NT2/D1 (cell line): ENCODE results near the gene CD63.

ENCODE experiments used
- DNase-seq: peaks from one replicate; pipeline ENCODE4 v3.0.0-alpha.2; 2011; ENCODE audit warnings: low read depth, low spot score
- H3K27me3 ChIP-seq: 2 replicates; pipeline ENCODE4 v1.6.0; 2011; ENCODE audit warnings: mild to moderate bottlenecking; ENCODE audit not compliant: insufficient read length, insufficient read depth
- H3K36me3 ChIP-seq: 2 replicates; pipeline ENCODE4 v1.6.1; 2011; ENCODE audit warnings: mild to moderate bottlenecking, low read length, mixed read lengths; ENCODE audit not compliant: insufficient read depth, insufficient read length
- H3K4me1 ChIP-seq: 2 replicates; pipeline ENCODE4 v1.5.1; 2011; ENCODE audit not compliant: insufficient read depth, insufficient read length
- H3K4me3 ChIP-seq: 2 replicates; pipeline ENCODE4 v1.5.1; 2011; ENCODE audit warnings: low read depth; ENCODE audit not compliant: insufficient read length
- H3K9ac ChIP-seq: 2 replicates; pipeline ENCODE4 v1.6.0; 2011; ENCODE audit warnings: low read depth; ENCODE audit not compliant: insufficient read length
- H3K9me3 ChIP-seq: 2 replicates; pipeline ENCODE4 v1.5.1; 2011; ENCODE audit warnings: mild to moderate bottlenecking, low read length; ENCODE audit not compliant: insufficient read depth
- SUZ12 ChIP-seq: IDR thresholded peaks from 2 replicates; pipeline ENCODE4 v1.6.1; 2011; ENCODE audit not compliant: insufficient read length, insufficient read depth; ENCODE audit errors: extremely low read depth
- YY1 ChIP-seq: IDR thresholded peaks from 2 replicates; pipeline ENCODE4 v1.6.1; 2011; ENCODE audit not compliant: insufficient read length, insufficient read depth
- ZNF274 ChIP-seq: IDR thresholded peaks from 2 replicates; pipeline ENCODE4 v1.6.1; 2011; ENCODE audit warnings: mild to moderate bottlenecking, low read depth, low read length

Gene CD63

GRCh38 chr12:55729819-55730818, 1.3 kb upstream of the CD63 start:
- Histone ChIP-seq H3K4me3 (peak overlapping the region; percentile 92), H3K36me3 (peaks cover 38% of the 10 kb centered on the region), H3K4me1 (peaks cover 15% of the 10 kb centered on the region), H3K27me3 (no peaks in the 10 kb centered on the region), H3K9me3 (no peaks in the 10 kb centered on the region), H3K9ac (peak overlapping the region; percentile 98)
- no peak for DNase-seq
- no peak for TF ChIP-seq SUZ12
- no peak for TF ChIP-seq ZNF274
- no peak for TF ChIP-seq YY1

- Histone ChIP-seq H3K9me3 (no peaks in the 10 kb centered on the region), H3K4me3 (peak overlapping the region; percentile 92), H3K4me1 (peaks cover 18% of the 10 kb centered on the region), H3K36me3 (peaks cover 55% of the 10 kb centered on the region), H3K27me3 (no peaks in the 10 kb centered on the region), H3K9ac (peak overlapping the region; percentile 95)
- TF ChIP-seq ZNF274 (no peak), YY1 (no peak), SUZ12 (no peak)
- no peak for DNase-seq
Observed at GRCh38 chr12:55728186-55728938, 447 bp downstream of the CD63 start.

- H3K9ac ChIP-seq, result peak overlapping the region; percentile 95
- no peaks in the 10 kb centered on the region for H3K9me3 ChIP-seq
- no peaks in the 10 kb centered on the region for H3K27me3 ChIP-seq
- no peak for DNase-seq
- H3K4me3 ChIP-seq, result peak overlapping the region; percentile 92
- TF ChIP-seq YY1, result no peak
- peaks cover 62% of the 10 kb centered on the region for H3K36me3 ChIP-seq
- H3K4me1 ChIP-seq, result peaks cover 15% of the 10 kb centered on the region
Observed at GRCh38 chr12:55727643-55728185, 1.1 kb downstream of the CD63 start.

- H3K9ac ChIP-seq, result peak overlapping the region; percentile 95
- TF ChIP-seq SUZ12 (no peak), ZNF274 (no peak), YY1 (no peak)
- no peak for DNase-seq
- H3K4me3 ChIP-seq, result peak overlapping the region; percentile 92
- no peaks in the 10 kb centered on the region for H3K27me3 ChIP-seq
- H3K36me3 ChIP-seq, result peaks cover 56% of the 10 kb centered on the region
- H3K4me1 ChIP-seq, result peaks cover 12% of the 10 kb centered on the region
- H3K9me3 ChIP-seq, result no peaks in the 10 kb centered on the region
Observed at GRCh38 chr12:55726971-55727370, 1.8 kb downstream of the CD63 start.

- H3K27me3 ChIP-seq, result no peaks in the 10 kb centered on the region
- no peak overlapping the region for H3K4me3 ChIP-seq
- H3K4me1 ChIP-seq, result peaks cover 10% of the 10 kb centered on the region
- no peaks in the 10 kb centered on the region for H3K9me3 ChIP-seq
- peaks cover 52% of the 10 kb centered on the region for H3K36me3 ChIP-seq
- DNase-seq, result no peak
- H3K9ac ChIP-seq, result no peak overlapping the region
- TF ChIP-seq ZNF274 (no peak), YY1 (no peak), SUZ12 (no peak)
Observed at GRCh38 chr12:55725556-55725955, 3.3 kb downstream of the CD63 start.

- H3K36me3 ChIP-seq, result peaks cover 58% of the 10 kb centered on the region
- no peak overlapping the region for H3K4me3 ChIP-seq
- H3K9ac ChIP-seq, result no peak overlapping the region
- H3K9me3 ChIP-seq, result no peaks in the 10 kb centered on the region
- no peak for DNase-seq
- TF ChIP-seq ZNF274 (no peak), YY1 (no peak), SUZ12 (no peak)
- no peaks in the 10 kb centered on the region for H3K27me3 ChIP-seq
- H3K4me1 ChIP-seq, result peaks cover 10% of the 10 kb centered on the region
Observed at GRCh38 chr12:55724940-55725309, 3.9 kb downstream of the CD63 start.

GRCh38 chr12:55724226-55724939, 4.4 kb downstream of the CD63 start:
- Histone ChIP-seq H3K27me3 (no peaks in the 10 kb centered on the region), H3K9me3 (no peaks in the 10 kb centered on the region), H3K4me1 (peaks cover 10% of the 10 kb centered on the region), H3K4me3 (no peak overlapping the region), H3K36me3 (peaks cover 64% of the 10 kb centered on the region), H3K9ac (peak overlapping the region; percentile 1)
- TF ChIP-seq SUZ12 (no peak), ZNF274 (no peak), YY1 (no peak)
- no peak for DNase-seq
